ENCODE measurements around the gene SGTA. TPM values are rescaled to one million over a fixed set of nuclear protein-coding genes. Genes with fewer than 3 reads are reported as not detected.

The SGTA gene
- total and polyA plus RNA-seq, 2 of the 13 experiments (the other 11 are each of a cell fraction or from before 2014, with no cell fraction given): 43.9 to 47.4 TPM

GRCh38 chr19:2775556-2776430 lies 7.3 kb downstream of the SGTA start:
- H3K4me3 ChIP-seq (replicated peaks in 1 of 3; ENCODE audit: insufficient read depth in 1 of 3, low read depth in 2 of 3, low read length in 3 of 3): peak overlapping the region; percentile 41 to 67 (median 58); a peak in 5 of 6 replicates
- peak overlapping the region; percentile 85 for H3K27ac ChIP-seq (ENCODE audit: extremely low read length, insufficient read depth, low read length)
- no peak overlapping the region for H2AFZ ChIP-seq (ENCODE audit: low read length)
- H3K36me3 ChIP-seq (replicated peaks in 1 of 2; ENCODE audit: control insufficient read depth in 1 of 2, insufficient read depth in 2 of 2, low read length in 2 of 2): peaks cover 2 to 16% of the 10 kb centered on the region in 2 experiments; a peak in 4 of 5 replicates
- FAIRE-seq: peak; percentile 90
- intact Hi-C loops (cut with micrococcal nuclease; ENCODE audit: unreplicated experiment) (no loop called here), in situ Hi-C loops (cut with HindIII; ENCODE audit: extremely low pct_ligation_motif_present, low pct_unique_long_range_greater_than_20kb) (no loop called here)
- ATAC-seq: peak; percentile 86
- BruUV-seq (replicated peaks): no TSS peak
- H4K20me1 ChIP-seq (ENCODE audit: insufficient read depth, low read length): peaks cover 12% of the 10 kb centered on the region
- peak overlapping the region; percentile 83 for H3K9ac ChIP-seq (ENCODE audit: insufficient read depth, low read depth, low read length)
- WGBS (ENCODE audit: low lambda C conversion rate): 41% methylated on average over 22 of the region's 29 CpGs
- H3K79me2 ChIP-seq (ENCODE audit: insufficient read depth, low read length): peaks cover 85% of the 10 kb centered on the region
- DNase-seq (ENCODE audit: low spot score): peak; percentile 88
- H3K27me3 ChIP-seq (ENCODE audit: control insufficient read depth in 1 of 2, insufficient read depth in 2 of 2, low read length in 2 of 2): no peaks in the 10 kb centered on the region
- H3K9me3 ChIP-seq (ENCODE audit: low read length): no peaks in the 10 kb centered on the region
- CTCF ChIA-PET (ENCODE audit: low intra/inter-chr PET ratio, low total read pairs): no interaction called here
- H3K4me1 ChIP-seq (ENCODE audit: insufficient read depth, low read length): peaks cover 46% of the 10 kb centered on the region
- H3K4me2 ChIP-seq (ENCODE audit: low read depth, low read length): peak overlapping the region; percentile 87
- POLR2A ChIA-PET: interaction anchor here (0.6 to 1.4 kb wide), 7 partner anchors 8 to 175 kb away, joined by 3 to 6 read pairs (median 4); partner anchors contain the start of genes SGTA, THOP1, ZNF556 and ZNF57
- TF ChIP-seq, protein P1, sequence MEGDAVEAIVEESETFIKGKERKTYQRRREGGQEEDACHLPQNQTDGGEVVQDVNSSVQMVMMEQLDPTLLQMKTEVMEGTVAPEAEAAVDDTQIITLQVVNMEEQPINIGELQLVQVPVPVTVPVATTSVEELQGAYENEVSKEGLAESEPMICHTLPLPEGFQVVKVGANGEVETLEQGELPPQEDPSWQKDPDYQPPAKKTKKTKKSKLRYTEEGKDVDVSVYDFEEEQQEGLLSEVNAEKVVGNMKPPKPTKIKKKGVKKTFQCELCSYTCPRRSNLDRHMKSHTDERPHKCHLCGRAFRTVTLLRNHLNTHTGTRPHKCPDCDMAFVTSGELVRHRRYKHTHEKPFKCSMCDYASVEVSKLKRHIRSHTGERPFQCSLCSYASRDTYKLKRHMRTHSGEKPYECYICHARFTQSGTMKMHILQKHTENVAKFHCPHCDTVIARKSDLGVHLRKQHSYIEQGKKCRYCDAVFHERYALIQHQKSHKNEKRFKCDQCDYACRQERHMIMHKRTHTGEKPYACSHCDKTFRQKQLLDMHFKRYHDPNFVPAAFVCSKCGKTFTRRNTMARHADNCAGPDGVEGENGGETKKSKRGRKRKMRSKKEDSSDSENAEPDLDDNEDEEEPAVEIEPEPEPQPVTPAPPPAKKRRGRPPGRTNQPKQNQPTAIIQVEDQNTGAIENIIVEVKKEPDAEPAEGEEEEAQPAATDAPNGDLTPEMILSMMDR (CRISPR knock-in tag; IDR thresholded peaks at IDR 0.05): no peak
- TF ChIP-seq, protein P2, sequence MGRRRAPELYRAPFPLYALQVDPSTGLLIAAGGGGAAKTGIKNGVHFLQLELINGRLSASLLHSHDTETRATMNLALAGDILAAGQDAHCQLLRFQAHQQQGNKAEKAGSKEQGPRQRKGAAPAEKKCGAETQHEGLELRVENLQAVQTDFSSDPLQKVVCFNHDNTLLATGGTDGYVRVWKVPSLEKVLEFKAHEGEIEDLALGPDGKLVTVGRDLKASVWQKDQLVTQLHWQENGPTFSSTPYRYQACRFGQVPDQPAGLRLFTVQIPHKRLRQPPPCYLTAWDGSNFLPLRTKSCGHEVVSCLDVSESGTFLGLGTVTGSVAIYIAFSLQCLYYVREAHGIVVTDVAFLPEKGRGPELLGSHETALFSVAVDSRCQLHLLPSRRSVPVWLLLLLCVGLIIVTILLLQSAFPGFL (CRISPR knock-in tag; IDR thresholded peaks at IDR 0.05): no peak
- TF ChIP-seq HNRNPUL1 (IDR thresholded peaks at IDR 0.05; ENCODE audit: low read depth, low read length) (no peak), ZNF136 (CRISPR knock-in tag; IDR thresholded peaks at IDR 0.05; ENCODE audit: low read depth) (no peak), RFXANK (CRISPR knock-in tag; IDR thresholded peaks at IDR 0.05) (no peak), JARID2 (CRISPR knock-in tag; IDR thresholded peaks at IDR 0.05; ENCODE audit: insufficient replicate concordance) (no peak), TOPORS (CRISPR knock-in tag; IDR thresholded peaks at IDR 0.05) (no peak), TBL1XR1 (IDR thresholded peaks at IDR 0.05; ENCODE audit: borderline replicate concordance, low read length, partially characterized antibody) (peak; percentile 51), ETV6 (CRISPR knock-in tag; conservative IDR thresholded peaks at IDR 0.05) (no peak), LRRFIP1 (CRISPR knock-in tag; conservative IDR thresholded peaks at IDR 0.05) (no peak), ZBTB21 (CRISPR knock-in tag; IDR thresholded peaks at IDR 0.05) (peak; percentile 71; the same call in 1 of the 2 replicates)
- TF ChIP-seq, protein P3, sequence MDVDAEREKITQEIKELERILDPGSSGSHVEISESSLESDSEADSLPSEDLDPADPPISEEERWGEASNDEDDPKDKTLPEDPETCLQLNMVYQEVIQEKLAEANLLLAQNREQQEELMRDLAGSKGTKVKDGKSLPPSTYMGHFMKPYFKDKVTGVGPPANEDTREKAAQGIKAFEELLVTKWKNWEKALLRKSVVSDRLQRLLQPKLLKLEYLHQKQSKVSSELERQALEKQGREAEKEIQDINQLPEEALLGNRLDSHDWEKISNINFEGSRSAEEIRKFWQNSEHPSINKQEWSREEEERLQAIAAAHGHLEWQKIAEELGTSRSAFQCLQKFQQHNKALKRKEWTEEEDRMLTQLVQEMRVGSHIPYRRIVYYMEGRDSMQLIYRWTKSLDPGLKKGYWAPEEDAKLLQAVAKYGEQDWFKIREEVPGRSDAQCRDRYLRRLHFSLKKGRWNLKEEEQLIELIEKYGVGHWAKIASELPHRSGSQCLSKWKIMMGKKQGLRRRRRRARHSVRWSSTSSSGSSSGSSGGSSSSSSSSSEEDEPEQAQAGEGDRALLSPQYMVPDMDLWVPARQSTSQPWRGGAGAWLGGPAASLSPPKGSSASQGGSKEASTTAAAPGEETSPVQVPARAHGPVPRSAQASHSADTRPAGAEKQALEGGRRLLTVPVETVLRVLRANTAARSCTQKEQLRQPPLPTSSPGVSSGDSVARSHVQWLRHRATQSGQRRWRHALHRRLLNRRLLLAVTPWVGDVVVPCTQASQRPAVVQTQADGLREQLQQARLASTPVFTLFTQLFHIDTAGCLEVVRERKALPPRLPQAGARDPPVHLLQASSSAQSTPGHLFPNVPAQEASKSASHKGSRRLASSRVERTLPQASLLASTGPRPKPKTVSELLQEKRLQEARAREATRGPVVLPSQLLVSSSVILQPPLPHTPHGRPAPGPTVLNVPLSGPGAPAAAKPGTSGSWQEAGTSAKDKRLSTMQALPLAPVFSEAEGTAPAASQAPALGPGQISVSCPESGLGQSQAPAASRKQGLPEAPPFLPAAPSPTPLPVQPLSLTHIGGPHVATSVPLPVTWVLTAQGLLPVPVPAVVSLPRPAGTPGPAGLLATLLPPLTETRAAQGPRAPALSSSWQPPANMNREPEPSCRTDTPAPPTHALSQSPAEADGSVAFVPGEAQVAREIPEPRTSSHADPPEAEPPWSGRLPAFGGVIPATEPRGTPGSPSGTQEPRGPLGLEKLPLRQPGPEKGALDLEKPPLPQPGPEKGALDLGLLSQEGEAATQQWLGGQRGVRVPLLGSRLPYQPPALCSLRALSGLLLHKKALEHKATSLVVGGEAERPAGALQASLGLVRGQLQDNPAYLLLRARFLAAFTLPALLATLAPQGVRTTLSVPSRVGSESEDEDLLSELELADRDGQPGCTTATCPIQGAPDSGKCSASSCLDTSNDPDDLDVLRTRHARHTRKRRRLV (CRISPR knock-in tag; IDR thresholded peaks at IDR 0.05): no peak

All from HepG2 (cell line).